NT2/D1 (cell line): ENCODE results near the gene CHRNB2.

Experiments used
- DNase-seq: peaks from one replicate; pipeline ENCODE4 v3.0.0-alpha.2; 2011; ENCODE audit warnings: low read depth, low spot score
- H3K27me3 ChIP-seq: 2 replicates; pipeline ENCODE4 v1.6.0; 2011; ENCODE audit warnings: mild to moderate bottlenecking; ENCODE audit not compliant: insufficient read length, insufficient read depth
- H3K36me3 ChIP-seq: 2 replicates; pipeline ENCODE4 v1.6.1; 2011; ENCODE audit warnings: mild to moderate bottlenecking, low read length, mixed read lengths; ENCODE audit not compliant: insufficient read depth, insufficient read length
- H3K4me1 ChIP-seq: 2 replicates; pipeline ENCODE4 v1.5.1; 2011; ENCODE audit not compliant: insufficient read depth, insufficient read length
- H3K4me3 ChIP-seq: 2 replicates; pipeline ENCODE4 v1.5.1; 2011; ENCODE audit warnings: low read depth; ENCODE audit not compliant: insufficient read length
- H3K9ac ChIP-seq: 2 replicates; pipeline ENCODE4 v1.6.0; 2011; ENCODE audit warnings: low read depth; ENCODE audit not compliant: insufficient read length
- H3K9me3 ChIP-seq: 2 replicates; pipeline ENCODE4 v1.5.1; 2011; ENCODE audit warnings: mild to moderate bottlenecking, low read length; ENCODE audit not compliant: insufficient read depth
- SUZ12 ChIP-seq: IDR thresholded peaks from 2 replicates; pipeline ENCODE4 v1.6.1; 2011; ENCODE audit not compliant: insufficient read length, insufficient read depth; ENCODE audit errors: extremely low read depth
- YY1 ChIP-seq: IDR thresholded peaks from 2 replicates; pipeline ENCODE4 v1.6.1; 2011; ENCODE audit not compliant: insufficient read length, insufficient read depth
- ZNF274 ChIP-seq: IDR thresholded peaks from 2 replicates; pipeline ENCODE4 v1.6.1; 2011; ENCODE audit warnings: mild to moderate bottlenecking, low read depth, low read length

The CHRNB2 gene

DNA sequence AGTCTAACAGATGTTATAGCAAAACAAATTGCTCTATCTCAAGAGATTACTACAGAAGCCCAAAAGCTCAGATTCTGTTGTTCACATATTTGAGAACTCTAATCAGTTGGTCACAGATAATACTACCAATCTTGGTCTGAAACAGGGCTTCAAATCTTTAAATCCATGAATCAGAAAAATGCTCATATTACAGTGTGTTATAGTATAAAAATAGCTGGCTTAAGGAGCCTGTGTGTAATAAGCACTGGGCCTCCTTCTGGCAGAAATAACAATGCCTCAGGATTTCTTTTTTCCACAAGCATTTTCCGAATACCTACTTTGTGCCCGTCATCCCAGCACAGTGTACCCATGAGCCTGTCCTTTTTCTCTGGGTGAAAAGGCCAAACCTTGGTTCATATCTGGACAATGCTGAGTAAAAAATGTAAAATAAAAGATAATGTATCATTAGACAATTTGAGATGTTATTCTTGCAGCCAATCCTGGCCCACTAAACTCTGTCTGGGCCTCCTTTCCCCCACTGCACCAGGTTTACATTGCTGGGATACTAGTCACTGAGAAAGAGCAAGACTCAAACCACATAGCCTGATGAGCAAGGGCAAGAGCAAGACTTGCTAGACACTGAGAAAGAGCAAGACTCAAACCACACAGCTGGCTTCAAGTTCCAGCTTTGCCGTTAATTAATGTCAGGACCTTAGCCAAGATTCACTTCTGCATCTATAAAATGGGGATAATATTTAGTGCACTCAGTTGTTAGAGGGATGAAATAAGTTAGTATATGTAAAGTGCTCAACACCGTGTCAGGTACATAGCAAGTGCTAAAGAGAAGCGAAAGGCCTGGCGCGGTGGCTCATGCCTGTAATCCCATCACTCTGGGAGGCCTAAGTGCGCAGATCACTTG lies 57.4 kb downstream of the CHRNB2 start:
- no peak overlapping the region for H3K9ac ChIP-seq
- H3K27me3 ChIP-seq = no peaks in the 10 kb centered on the region
- H3K4me1 ChIP-seq = peaks cover 5% of the 10 kb centered on the region
- H3K4me3 ChIP-seq = no peak overlapping the region
- TF ChIP-seq ZNF274 (no peak), SUZ12 (no peak), YY1 (no peak)
- H3K36me3 ChIP-seq = peaks cover 28% of the 10 kb centered on the region
- no peak for DNase-seq
- H3K9me3 ChIP-seq = peaks cover 16% of the 10 kb centered on the region

GRCh38 chr1:154626456-154627256 lies 59.1 kb downstream of the CHRNB2 start:
- Histone ChIP-seq H3K36me3 (peaks cover 28% of the 10 kb centered on the region), H3K4me3 (peak overlapping the region; percentile 98), H3K9me3 (peaks cover 25% of the 10 kb centered on the region), H3K27me3 (no peaks in the 10 kb centered on the region), H3K9ac (peak overlapping the region; percentile 96), H3K4me1 (peaks cover 5% of the 10 kb centered on the region)
- DNase-seq = no peak
- no peak for TF ChIP-seq SUZ12
- TF ChIP-seq YY1 = no peak
- no peak for TF ChIP-seq ZNF274

GRCh38 chr1:154627257-154628120 lies 59.9 kb downstream of the CHRNB2 start:
- Histone ChIP-seq H3K4me1 (peaks cover 5% of the 10 kb centered on the region), H3K27me3 (no peaks in the 10 kb centered on the region), H3K9ac (peak overlapping the region; percentile 96), H3K9me3 (peaks cover 25% of the 10 kb centered on the region), H3K4me3 (peak overlapping the region; percentile 98), H3K36me3 (peaks cover 21% of the 10 kb centered on the region)
- no peak for TF ChIP-seq SUZ12
- TF ChIP-seq ZNF274 = no peak
- no peak for TF ChIP-seq YY1
- peak; percentile 97 for DNase-seq

GRCh38 chr1:154628121-154628405 lies 60.5 kb downstream of the CHRNB2 start:
- peak overlapping the region; percentile 98 for H3K4me3 ChIP-seq
- DNase-seq = no peak
- peaks cover 18% of the 10 kb centered on the region for H3K36me3 ChIP-seq

DNA sequence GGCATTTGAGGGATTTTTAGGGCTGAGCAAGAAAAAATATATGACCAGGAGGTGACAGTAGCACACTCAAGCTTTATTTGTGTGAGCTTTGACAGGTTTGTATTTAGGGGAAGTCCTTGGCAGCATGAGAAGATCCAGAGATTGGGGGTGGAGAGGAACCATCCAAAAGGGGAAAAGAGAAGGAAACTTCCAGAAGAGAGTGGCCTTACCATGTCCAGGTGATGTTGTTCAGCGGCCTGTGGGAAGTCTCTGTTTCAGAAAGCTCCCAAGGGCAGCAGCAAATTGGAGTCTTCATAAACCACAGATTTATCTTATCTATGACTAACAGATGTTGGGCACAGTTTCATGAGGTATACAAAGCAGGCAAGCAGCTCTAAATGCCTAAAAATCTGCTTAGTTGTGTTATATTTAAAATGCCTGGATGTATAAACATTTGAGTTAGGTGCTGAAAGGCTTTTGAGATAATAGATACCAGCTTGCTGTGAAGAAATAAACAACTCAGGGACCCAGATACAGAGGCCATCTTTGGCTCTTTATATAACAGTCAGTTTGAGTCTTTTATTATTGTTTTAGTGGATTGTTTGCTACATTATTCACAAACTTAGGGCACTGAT lies 61.6 kb downstream of the CHRNB2 start:
- H3K27me3 ChIP-seq = no peaks in the 10 kb centered on the region
- H3K4me1 ChIP-seq = peaks cover 5% of the 10 kb centered on the region
- TF ChIP-seq YY1 (no peak), ZNF274 (no peak), SUZ12 (no peak)
- no peak overlapping the region for H3K4me3 ChIP-seq
- no peak overlapping the region for H3K9ac ChIP-seq
- DNase-seq = no peak
- peaks cover 25% of the 10 kb centered on the region for H3K9me3 ChIP-seq
- peaks cover 9% of the 10 kb centered on the region for H3K36me3 ChIP-seq

More at GRCh38 chr1:154628121-154628405, 60.5 kb downstream of the CHRNB2 start:
- Histone ChIP-seq H3K9ac (peak overlapping the region; percentile 62), H3K4me1 (peaks cover 5% of the 10 kb centered on the region), H3K9me3 (peaks cover 25% of the 10 kb centered on the region), H3K27me3 (no peaks in the 10 kb centered on the region)
- TF ChIP-seq ZNF274 = no peak
- no peak for TF ChIP-seq SUZ12
- TF ChIP-seq YY1 = no peak
